ENCODE measurements around the gene CFI.

Gene CFI

DNA sequence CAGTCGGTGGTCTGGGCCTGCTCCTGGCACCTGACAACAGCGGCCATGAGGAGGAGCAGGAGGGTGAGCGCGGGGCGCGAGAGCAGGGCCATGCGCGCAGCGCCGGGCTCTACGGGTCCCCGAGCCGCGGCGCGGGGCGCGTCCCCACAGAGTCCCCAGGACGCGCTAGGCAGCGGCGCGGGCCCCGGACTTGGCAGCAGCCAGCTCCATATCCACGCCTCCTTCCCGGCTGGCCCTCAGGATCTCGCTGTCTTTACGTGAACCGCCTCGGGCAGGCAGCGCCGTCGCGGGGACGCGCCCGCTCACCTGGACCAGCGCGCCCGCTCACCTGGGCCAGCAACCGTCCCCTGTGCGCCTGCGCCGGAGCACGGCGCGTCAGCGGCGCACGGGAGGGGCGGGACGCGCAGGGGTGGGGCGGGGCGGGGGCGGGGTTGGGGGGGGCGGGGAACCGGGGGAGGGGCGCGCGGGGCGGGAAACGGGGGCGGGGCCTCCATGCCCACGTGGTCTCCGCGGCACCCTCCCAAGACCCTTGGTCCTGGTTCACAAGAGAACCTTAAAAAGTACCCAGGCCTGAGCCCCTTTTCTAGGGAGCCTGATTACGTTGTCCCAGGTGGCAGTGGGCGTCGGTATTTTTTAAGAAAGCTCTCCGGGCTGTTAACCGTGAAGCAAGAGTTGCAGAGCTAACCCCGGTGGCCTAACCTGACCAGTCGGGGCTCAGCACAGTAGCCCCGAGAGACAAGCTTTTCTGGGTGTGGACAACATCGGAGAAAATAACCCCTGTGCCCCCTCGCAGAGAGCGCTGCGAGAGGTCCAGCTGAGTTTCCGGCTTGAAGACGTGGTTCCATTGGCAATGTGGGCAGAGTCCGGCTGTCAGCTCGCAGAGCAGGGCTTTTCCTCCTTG, 71.8 kb downstream of the CFI start, which contains the start of gene PLA2G12A:
Gene PLA2G12A, minus strand, starts transcription at position 353 of the 901 bp plus-strand sequence. Its CDS starts 261 bp downstream, at position 92.
- DNase-seq: peak; percentile 85

DNA sequence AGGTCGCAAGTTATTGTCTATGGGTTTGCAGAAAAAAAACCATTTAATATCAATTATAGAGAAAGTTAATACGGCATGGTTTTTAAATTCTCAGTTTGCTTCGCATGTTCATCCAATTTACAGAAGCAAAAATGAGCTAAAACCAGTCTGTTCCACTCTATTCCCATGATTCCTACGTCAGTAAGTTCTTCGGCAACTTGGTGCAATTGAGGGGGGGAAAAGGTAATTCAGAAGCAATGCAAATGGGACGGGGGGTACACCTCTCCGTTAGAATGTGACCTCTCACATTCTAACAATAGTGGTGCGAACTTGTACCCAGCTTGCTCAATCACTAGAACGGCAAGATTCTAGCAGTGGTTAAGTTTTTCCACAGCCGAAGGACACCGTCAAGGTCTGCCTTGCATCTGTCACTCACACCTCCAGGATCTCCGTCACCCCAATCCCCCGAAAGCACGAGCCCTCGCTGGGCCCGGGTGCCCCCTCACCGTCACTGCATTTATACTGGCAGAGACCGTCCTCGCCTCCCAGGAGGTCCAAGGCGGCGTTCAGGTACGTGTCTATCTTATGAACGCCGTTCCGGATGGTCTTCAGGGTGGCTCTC, 72.6 kb downstream of the CFI start:
- no peak for DNase-seq

DNA sequence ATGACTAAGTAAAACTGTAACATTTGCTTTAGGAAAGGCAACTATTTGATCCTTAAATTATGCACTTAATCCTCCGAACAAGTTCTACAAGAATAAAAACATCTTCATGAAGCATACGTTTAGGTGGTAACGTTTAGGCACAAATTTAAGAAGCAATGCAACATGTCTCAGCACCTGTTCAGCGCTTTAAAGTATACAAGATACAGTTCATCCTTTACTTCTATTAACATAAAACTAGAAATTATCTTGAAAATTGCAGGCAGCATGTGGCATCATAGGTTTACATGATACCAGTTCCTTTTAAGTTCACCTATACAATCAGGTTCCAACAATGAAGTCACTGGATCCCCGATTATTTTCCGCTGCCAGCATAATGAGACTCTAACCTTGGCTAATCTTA, 73.4 kb downstream of the CFI start:
- no peak for DNase-seq

DNA sequence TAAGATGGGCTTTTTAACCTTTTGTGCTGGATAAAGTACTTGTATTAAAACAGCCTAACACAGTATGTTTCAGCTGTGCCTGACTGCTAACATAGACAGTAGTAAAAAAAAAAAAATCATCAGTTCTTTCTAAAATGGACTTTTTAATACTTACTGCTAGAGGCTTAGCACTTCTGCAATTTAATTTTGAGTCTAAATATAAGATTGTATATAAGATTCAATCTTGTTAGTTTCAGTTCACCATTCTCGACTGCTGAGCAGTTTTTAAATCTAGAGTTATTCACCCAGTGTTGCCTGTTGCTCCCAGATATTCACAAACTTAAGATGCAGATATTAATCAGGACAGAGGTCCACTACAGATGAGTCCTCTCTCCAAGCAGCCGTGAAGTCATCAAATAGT, 78.7 kb downstream of the CFI start:
- no peak for DNase-seq

DNA sequence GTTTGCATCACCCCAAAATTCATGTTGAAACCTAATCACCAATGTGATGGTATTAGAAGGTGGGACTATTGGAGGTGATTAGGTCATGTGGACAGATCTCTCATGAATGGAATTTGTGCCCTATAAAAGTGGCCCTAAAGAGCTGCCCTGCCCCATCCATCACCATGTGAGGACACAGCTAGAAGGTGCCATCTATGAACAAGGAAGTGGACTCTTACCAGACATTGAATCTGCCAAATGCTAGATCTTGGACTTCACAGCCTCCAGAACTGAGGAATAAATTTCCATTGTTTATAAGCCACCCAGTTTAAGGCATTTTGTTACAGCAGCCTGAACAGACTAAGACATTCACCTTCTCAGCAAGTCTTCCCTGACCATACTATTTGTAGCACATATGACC, 79.4 kb downstream of the CFI start:
- no peak for DNase-seq

DNA sequence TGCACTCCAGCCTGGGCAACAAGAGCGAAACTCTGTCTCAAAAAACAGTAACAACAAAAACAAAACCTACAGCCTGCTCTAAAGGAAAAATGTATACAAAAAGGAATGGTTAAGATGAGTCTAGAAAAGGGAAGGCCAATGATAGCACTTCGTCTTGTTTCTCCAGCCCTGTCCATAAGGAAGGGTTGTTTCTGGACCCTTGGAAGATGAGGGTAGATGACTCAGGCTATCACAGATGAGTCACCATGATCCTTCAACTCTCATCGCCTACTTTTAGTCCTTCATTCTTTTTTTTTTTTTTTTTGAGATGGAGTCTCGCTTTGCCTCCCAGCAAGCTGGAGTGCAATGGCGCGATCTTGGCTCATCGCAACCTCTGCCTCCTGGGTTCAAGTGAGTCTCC, 80.8 kb downstream of the CFI start:
- no peak for DNase-seq

DNA sequence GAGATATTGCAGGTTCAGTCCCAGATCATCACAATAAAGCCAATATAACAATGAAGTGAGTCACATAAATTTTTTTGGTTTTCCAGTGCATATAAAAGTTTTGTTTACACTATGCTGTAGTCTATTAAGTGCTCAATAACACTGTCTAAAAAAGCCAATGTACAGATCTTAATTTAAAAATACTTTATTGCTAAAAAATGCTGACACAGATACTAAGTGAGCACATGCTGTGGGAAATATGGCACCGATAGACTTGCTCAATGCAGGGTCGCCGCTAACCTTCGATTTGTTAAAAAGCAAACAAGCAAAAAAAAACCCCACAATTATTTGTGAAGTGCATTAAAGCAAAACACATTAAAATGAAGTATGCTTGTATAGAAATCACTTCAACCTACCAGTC, 82.2 kb downstream of the CFI start:
- no peak for DNase-seq

DNA sequence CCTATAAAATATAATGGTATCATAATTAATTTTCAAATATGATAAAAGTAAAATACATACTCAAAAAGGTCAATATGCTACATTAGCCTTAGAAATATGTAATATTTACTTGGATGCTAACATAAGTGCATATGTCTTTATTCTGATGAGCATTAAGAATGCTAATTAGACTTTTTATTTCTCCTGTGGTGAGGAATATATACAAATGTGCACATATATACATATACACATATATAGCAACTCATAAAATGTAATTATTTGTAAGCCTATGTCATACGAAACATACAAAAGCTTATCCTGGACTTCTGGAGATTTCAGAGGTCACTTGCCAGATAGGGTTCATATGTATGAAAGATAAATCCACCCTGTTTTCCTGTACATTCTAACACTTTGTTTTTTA, 83.0 kb downstream of the CFI start:
- no peak for DNase-seq

DNA sequence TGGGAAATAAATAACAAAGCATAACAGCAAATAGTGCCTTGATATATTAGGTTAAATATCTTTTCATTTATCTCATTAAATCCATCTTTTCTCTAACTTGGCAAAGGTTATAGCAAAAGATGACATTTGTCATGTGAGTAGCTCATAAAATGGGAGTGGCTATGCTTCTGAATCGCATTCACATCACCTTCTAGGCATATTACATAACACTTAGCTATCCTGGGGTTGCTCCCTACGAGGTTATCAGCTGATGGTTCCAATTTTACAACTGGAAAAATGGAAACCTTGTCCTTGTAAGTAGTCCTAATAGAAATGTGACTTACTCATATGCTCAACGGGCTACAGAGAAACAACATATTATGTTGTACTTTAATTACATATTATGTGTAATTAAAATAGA, 88.3 kb downstream of the CFI start:
- no peak for DNase-seq

DNA sequence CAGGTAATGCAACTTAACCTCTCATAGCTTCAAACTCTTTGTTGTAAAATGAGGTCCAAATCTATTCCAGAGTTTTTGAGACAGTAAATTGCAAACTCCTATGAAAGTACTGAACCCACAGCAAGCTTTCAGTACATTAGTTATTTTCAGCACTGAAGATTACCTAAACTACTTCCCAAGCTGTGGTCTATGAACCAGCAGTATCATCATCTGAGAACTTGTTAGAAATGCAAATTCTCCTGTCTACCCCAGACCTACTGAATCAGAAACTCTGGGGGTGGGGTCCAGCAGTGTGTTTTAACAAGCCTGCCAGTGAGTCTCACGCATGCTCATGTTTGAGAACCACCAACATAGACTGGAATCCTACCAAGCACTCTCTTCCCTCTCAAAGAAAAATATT, 92.8 kb downstream of the CFI start:
- DNase-seq: no peak

DNA sequence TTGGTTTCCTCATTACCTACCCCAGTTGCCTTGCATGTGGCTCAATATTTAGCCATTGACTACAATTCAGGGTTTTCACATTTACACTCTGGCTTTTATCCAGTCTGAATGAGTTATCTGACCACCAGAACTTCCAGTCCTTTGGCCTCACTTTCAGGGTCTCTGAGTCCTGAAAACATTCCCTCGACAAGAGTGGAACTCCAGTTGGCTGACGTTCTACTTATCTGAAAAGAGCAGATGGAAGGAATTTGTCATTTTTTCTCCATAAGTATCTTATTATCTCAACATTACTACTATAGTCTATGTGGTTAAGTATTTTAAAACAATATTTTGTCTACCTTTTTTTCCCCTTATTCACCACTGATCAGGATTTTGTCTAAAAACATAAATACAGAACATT, 93.4 kb downstream of the CFI start:
- DNase-seq: no peak

DNA sequence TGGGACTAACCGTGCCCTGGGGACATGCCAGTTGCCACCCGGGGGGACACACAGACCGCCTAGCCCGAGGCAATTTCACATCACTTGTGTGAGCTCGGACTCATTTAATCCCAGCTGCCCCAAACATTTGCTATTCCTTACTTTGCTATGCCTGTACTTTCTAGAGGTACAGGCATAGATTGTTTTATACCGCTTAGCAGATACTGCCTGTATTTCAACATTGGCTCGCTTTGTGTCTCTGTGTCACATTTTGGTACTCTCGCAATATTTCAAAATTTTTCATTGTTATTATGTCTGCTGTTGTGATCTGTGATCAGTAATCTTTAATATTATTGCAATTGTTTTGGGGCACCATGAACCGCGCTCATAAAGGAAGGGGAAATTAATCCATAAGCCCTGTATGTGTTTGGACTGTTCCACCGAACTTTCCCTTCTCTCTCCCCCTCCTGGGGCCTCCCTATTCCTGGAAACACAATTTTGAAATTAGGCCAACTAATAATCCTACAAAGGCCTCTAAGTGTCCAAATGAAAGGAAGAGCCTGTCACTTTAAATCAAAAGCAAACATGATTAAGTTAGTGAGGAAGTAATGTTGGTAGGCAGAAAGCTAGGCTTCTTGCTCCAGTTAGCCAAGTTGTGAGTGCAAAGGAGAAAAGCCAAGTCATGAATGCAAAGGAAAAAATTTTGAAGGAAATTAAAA, 98.0 kb downstream of the CFI start:
- no peak for DNase-seq

DNA sequence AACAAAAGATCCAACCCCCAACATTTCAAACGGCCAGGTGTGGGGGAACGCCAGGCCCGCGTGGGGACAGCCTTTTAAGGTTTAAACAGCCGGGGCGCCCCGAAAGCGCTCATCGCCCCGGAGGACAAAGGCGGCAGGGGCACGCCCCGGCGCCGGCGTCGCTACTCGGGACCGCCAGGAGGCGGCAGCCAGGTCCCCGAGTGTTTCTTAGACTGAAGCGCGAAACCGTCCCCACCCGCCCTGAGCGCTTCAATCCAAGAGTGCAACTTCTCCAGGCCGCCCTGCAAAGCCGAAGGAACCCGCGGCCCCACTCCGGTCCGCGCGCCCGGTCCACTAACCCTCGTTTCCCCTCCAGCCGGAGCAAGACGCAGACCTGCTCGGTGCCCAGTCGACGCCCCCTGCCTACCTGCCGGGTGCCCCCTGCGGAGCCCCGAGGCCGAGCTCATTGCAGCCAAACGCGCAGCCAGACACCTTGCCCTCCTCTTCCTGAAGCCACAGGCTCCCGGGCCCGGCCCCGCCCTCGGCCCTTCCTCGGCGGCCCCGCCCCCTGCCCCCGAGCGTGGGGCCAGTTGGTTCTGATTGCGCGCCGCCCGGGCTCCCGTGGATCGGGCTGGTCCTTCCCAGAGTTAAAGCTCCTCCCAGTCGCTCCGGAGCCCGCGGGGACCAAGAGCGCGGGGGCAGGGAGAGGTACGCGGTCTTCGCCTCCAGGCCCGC, 98.7 kb downstream of the CFI start, which contains the start of gene CASP6:
Gene CASP6, minus strand, starts transcription at position 496 of the 714 bp plus-strand sequence. Its CDS starts 50 bp downstream, at position 446.
- DNase-seq: peak; percentile 81

DNA sequence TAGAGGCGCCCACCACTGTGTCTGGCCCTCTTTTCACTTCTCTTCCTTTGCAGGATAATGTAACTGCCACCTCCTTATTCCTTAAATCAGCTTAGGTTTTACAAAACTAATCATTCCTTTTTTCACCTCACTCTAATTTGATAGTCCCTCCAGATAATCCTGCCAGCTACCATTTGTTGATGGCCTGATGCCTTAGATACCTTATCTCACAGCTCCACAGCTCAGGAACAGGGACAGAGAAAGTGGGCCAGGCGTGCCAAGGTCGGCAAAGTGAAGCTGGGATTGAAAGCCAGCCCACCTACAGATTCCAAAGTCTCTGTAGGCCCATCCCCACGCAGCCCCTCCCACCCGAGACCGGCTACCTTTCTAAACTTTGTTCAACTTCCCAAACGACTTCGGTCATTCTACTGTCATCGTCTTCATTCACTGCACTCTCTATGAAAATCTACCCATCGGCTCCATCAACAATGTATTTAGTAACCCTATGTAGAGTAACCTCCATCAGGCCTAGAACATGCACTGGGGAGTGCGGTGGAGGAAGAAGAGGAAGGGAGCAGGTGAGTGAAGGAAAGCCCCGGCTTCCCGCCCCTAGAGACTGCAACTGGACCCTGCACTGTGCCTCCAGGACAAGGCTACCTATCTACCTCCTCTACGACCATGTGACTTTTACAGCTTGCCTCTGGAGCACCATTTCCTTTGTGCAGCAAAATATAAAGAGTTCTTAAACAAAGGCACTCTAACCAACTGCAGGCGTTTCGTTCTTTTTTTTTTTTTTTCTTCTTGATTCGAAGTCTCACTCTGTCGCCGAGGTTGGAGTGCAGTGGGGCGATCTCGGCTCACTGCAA, 100.0 kb downstream of the CFI start:
- peak; percentile 23 for DNase-seq

DNA sequence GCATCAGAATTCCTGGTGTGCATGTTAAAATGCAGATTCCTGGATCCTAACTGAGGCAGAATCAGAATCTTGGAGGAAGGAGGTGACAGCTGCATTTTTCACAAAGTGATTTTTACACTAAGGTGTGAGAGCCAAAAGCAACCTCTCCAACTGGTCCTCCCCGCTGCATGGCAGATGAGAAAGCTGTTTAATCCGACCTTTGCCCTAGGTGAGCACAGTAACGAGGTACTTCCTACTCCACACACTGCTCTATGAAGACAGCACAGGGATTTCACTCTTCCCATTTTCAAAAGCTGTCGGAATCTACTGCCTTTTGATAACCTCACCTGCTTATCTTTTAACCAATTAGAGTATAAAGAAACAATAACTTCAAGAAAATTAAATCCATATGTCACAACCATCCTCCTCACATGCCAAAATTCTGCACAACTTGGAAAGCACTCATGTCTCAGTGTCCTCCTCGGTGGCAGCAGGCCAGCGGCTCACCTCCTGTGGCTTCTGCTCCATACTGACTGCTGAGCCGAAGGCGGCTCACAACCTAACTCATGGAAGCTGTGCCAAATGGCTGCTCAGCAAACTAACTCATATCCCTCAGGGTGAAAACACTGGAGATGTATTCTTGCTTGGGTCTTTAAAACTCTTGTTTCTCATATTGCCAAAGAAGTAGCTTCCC, 102.1 kb downstream of the CFI start:
- DNase-seq: no peak

DNA sequence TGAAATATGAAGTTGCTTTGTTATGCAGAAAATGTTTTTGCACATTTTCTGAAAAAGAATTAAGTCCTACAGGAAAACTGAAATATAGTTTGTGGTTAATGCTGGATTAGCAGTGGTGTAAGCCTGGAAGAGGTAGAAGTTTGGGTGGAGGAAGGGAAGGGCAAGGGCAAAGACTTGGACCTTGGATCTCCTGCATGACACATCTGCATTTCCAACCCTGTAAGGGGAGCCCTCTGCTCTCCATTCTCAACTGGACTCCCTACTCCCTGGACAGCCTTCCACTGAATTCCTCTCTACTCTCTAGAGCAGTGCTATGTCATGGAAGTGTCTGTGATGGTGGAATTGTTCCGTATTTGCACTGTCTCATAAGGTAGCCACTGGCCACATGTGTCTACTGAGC, 103.1 kb downstream of the CFI start:
- no peak for DNase-seq

DNA sequence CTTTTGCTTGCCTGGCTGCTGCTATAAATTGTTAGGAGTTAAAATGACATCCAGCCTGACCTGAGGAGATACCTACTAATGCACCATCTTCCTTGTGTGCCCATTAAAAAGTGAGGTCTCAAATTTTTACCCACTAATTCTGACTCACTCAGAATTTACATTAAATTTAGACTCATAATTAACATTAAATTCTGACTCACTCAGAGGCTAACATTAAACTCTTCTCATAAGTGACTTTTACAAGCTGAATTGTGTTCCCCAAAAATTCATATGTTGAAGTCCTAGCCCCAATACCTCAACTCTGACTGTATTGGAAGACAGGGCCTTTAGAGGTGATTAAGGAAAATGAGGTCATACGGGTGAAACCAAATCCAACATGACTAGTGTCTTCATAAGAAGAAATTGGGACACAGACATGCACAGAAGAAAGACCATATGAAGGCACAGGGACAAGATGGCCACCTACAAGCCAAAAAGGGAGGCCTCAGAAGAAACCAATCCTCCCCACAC, 110.3 kb downstream of the CFI start:
- DNase-seq: no peak
